CD4-positive, alpha-beta T cell (primary cell): ENCODE data around the gene ATRNL1. TPM values are rescaled to one million over a fixed set of nuclear protein-coding genes. Genes with fewer than 3 reads are reported as not detected.

Experiments
- ATAC-seq: fragments of 200-7000 bp; cut with Tn5 transposase; one replicate; pipeline ENCODE4 v1.10.0; 2022; ENCODE audit warnings: mild to moderate bottlenecking; ENCODE audit not compliant: poor library complexity
- CTCF ChIA-PET: fragments of 350-600 bp; sonication (Branson Sonifier 250); formaldehyde crosslinking; loops from one replicate; lab custom pipeline; 2021; ENCODE audit warnings: antibody characterized with exemption, inconsistent platforms; lab: Charles Lee
- POLR2A ChIA-PET: fragments of 350-600 bp; sonication (Branson Sonifier 250); formaldehyde crosslinking; loops from one replicate; lab custom pipeline; 2021; ENCODE audit warnings: antibody characterized with exemption, inconsistent platforms; lab: Charles Lee
- DNase-seq, 14 experiments: peaks; one replicate each; pipeline ENCODE4 v3.0.0-alpha.2; 2013 to 2020; ENCODE audit warnings: mixed read lengths in 2 of 14
- H3K27ac ChIP-seq, 2 donors: one replicate each; pipeline versions ENCODE4 v1.5.1 to v1.7.0; 2013; ENCODE audit warnings: low read length in 2 of 2, low read depth in 1 of 2, mild to moderate bottlenecking in 1 of 2
- H3K27me3 ChIP-seq, 2 experiments: 1 replicate in 1 of 2; 2 replicates in 1 of 2; pipeline versions ENCODE4 v1.6.1 to v1.7.0; 2013; ENCODE audit warnings: low read length in 2 of 2, control low read depth in 1 of 2, mild to moderate bottlenecking in 1 of 2, moderate library complexity in 1 of 2; ENCODE audit not compliant: insufficient read depth in 2 of 2, control insufficient read depth in 1 of 2
- H3K36me3 ChIP-seq: one replicate; pipeline ENCODE4 v1.6.1; 2013; ENCODE audit warnings: low read length, control low read depth; ENCODE audit not compliant: insufficient read depth
- H3K4me1 ChIP-seq: one replicate; pipeline ENCODE4 v1.6.1; 2013; ENCODE audit warnings: low read length, control low read depth; ENCODE audit not compliant: insufficient read depth
- H3K4me3 ChIP-seq: one replicate; pipeline ENCODE4 v1.5.1; 2013; ENCODE audit warnings: mild to moderate bottlenecking, low read length, moderate library complexity
- H3K9me3 ChIP-seq, 2 experiments: 1 replicate in 1 of 2; 2 replicates in 1 of 2; pipeline versions ENCODE4 v1.6.1 to v1.7.0; 2013; ENCODE audit warnings: low read length in 2 of 2, mild to moderate bottlenecking in 2 of 2, control low read depth in 1 of 2, moderate library complexity in 1 of 2; ENCODE audit not compliant: control insufficient read depth in 1 of 2, insufficient read depth in 1 of 2
- H3K27ac Mint-ChIP-seq: one replicate; pipeline ENCODE4 v1.8.0; 2020; ENCODE audit warnings: mixed read lengths
- H3K27me3 Mint-ChIP-seq: one replicate; pipeline ENCODE4 v1.8.0; 2021; ENCODE audit warnings: mixed read lengths
- H3K36me3 Mint-ChIP-seq: one replicate; pipeline ENCODE4 v1.8.0; 2021; ENCODE audit warnings: low read depth, mixed read lengths
- H3K4me1 Mint-ChIP-seq: one replicate; pipeline ENCODE4 v1.8.0; 2021; ENCODE audit warnings: low read depth, mixed read lengths
- H3K4me3 Mint-ChIP-seq: one replicate; pipeline ENCODE4 v1.8.0; 2020; ENCODE audit warnings: mild to moderate bottlenecking, mixed read lengths
- H3K9me3 Mint-ChIP-seq: one replicate; pipeline ENCODE4 v1.8.0; 2020; ENCODE audit warnings: mixed read lengths
- intact Hi-C, 2 experiments: fragments of 100-400 bp; cut with DNase I in 1 of 2; cut with micrococcal nuclease in 1 of 2; formaldehyde crosslinking; loops; one replicate each; pipeline versions ENCODE4 v1.15.1 to v1.9.0; 2023 to 2025; cut with DNase I, micrococcal nuclease
- polyA plus RNA-seq, 2 donors: library from polyadenylated mRNA; unstranded; fragments of 120-200 nt; gene quantifications; one replicate each; pipeline ENCODE4 v1.2.1, GENCODE V29; 2013
- total RNA-seq, 174 experiments: library from RNA in 2 of 174; stranded (reverse) in 2 of 174; gene quantifications; one replicate each; pipeline ENCODE4 v1.2.3 and lab custom pipeline; 2021 to 2026
- TF ChIP-seq, protein P1 (sequence below): fragments of 200-600 bp; IDR thresholded peaks from one replicate; pipeline ENCODE4 v1.8.0; 2022; ENCODE audit warnings: antibody characterized with exemption, mild to moderate bottlenecking

ATRNL1 gene
- total RNA-seq (not detected), total RNA-seq (lab: John Stamatoyannopoulos, UW) (0 to 0.36 (median 0.05) reads per million in 172 experiments)
- polyA plus RNA-seq (2013, experiment 1 of 2) = not detected
- polyA plus RNA-seq (2013, experiment 2 of 2) = 0.04 TPM

DNA sequence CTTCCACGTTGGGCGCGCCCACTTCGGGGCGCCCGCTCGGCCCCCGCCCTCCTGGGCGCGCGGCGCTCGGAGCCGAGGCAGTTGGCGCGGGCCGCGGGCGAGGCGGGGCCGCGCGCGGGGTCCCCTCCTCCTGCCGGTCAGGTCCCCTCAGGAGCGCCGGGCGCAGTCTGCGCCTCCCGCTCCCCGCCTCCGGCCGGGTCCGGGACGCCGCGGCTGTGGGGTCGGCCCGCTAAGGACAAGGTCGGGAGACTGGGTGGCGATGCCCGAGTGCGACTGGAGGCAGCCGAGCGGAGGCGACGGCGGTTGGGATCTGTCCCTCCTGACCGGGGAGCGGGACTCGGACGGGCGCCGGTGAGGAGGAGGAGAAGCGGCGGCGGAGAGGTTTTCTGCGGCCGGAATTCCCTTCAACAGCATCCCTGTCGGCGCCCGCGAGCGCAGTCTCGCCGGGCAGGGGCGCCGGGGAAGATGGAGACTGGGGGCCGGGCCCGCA, at the start of gene ATRNL1:
Gene ATRNL1 (plus strand): TSS at position 80 of the 490 bp plus-strand sequence. CDS start 386 bp downstream, at position 466.
- H3K27ac Mint-ChIP-seq = no peak within 1 kb of the TSS
- H3K4me3 ChIP-seq = peak within 1 kb of the TSS; percentile 31

DNA sequence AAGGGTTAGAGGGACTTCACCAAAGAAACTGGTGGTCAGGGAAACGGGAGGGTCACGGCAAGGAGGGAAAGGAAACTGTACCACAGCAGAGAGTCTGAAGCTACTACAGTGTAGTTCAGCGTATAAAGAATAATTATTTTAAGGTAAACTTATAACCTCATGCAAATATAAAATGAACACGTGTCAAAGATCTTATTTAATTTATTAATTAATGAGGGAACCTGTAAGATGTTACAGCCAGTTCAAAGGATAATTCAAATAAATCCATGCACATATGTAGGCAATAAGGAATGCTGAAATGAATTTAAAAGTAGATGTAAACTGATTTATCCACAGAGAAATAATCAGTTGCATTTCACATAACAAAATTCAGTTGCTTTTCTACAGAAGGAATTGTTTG, 49.4 kb upstream of the ATRNL1 start:
- Mint-ChIP-seq H3K27me3 (peaks cover 8% of the 10 kb centered on the region), H3K9me3 (no peaks in the 10 kb centered on the region), H3K4me1 (no peaks in the 10 kb centered on the region), H3K27ac (no peak overlapping the region), H3K36me3 (no peaks in the 10 kb centered on the region), H3K4me3 (no peak overlapping the region)
- Histone ChIP-seq H3K9me3 (no peaks in the 10 kb centered on the region), H3K27ac (no peak overlapping the region), H3K4me3 (no peak overlapping the region), H3K36me3 (no peaks in the 10 kb centered on the region), H3K27me3 (no peaks in the 10 kb centered on the region), H3K4me1 (no peaks in the 10 kb centered on the region)
- ChIA-PET POLR2A (no interaction called here), CTCF (no interaction called here)
- no peak for ATAC-seq
- intact Hi-C loops = no loop called here
- no peak for DNase-seq
- TF ChIP-seq, protein P1, sequence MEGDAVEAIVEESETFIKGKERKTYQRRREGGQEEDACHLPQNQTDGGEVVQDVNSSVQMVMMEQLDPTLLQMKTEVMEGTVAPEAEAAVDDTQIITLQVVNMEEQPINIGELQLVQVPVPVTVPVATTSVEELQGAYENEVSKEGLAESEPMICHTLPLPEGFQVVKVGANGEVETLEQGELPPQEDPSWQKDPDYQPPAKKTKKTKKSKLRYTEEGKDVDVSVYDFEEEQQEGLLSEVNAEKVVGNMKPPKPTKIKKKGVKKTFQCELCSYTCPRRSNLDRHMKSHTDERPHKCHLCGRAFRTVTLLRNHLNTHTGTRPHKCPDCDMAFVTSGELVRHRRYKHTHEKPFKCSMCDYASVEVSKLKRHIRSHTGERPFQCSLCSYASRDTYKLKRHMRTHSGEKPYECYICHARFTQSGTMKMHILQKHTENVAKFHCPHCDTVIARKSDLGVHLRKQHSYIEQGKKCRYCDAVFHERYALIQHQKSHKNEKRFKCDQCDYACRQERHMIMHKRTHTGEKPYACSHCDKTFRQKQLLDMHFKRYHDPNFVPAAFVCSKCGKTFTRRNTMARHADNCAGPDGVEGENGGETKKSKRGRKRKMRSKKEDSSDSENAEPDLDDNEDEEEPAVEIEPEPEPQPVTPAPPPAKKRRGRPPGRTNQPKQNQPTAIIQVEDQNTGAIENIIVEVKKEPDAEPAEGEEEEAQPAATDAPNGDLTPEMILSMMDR = no peak

More for the DNA sequence above, at the start of gene ATRNL1:
- Mint-ChIP-seq H3K36me3 (no peaks in the 10 kb centered on the region), H3K27me3 (peaks cover 65% of the 10 kb centered on the region), H3K4me3 (peak within 1 kb of the TSS; percentile 81), H3K9me3 (no peaks in the 10 kb centered on the region), H3K4me1 (peaks cover 10% of the 10 kb centered on the region)
- H3K9me3 ChIP-seq = no peaks in the 10 kb centered on the region
- DNase-seq (no peak), ATAC-seq (peak; percentile 24)
- ChIA-PET POLR2A (no interaction called here), CTCF (no interaction called here)
- intact Hi-C loops = no loop called here
- H3K27me3 ChIP-seq = peaks cover 18 to 51% of the 10 kb centered on the region in 2 experiments
- no peak within 1 kb of the TSS for H3K27ac ChIP-seq
- peaks cover 12% of the 10 kb centered on the region for H3K4me1 ChIP-seq
- no peaks in the 10 kb centered on the region for H3K36me3 ChIP-seq
- TF ChIP-seq, protein P1 = no peak

GRCh38 chr10:115044891-115045290, 48.3 kb upstream of the ATRNL1 start:
- no peak for ATAC-seq
- intact Hi-C loops = no loop called here
- H3K27me3 Mint-ChIP-seq = peaks cover 8% of the 10 kb centered on the region

More at GRCh38 chr10:115044891-115045290, 48.3 kb upstream of the ATRNL1 start:
- ChIA-PET POLR2A (no interaction called here), CTCF (no interaction called here)
- Histone ChIP-seq H3K9me3 (no peaks in the 10 kb centered on the region), H3K4me1 (no peaks in the 10 kb centered on the region), H3K27ac (no peak overlapping the region), H3K27me3 (no peaks in the 10 kb centered on the region), H3K4me3 (no peak overlapping the region), H3K36me3 (no peaks in the 10 kb centered on the region)
- DNase-seq = no peak
- Mint-ChIP-seq H3K4me1 (no peaks in the 10 kb centered on the region), H3K36me3 (no peaks in the 10 kb centered on the region), H3K4me3 (no peak overlapping the region), H3K9me3 (no peaks in the 10 kb centered on the region), H3K27ac (no peak overlapping the region)
- TF ChIP-seq, protein P1 = no peak
